A549 (cell line): ENCODE data around the gene PNPLA1.

Experiments
- CHD2 ChIP-seq: fragments of 150-350 bp; IDR thresholded peaks from 2 replicates; pipeline ENCODE4 v1.6.1; 2014; ENCODE audit warnings: low read length; ENCODE audit not compliant: partially characterized antibody
- EP300 ChIP-seq, 2 experiments: fragments of >200 bp; sonication (Bioruptor Twin); formaldehyde crosslinking; IDR thresholded peaks; 2 replicates in 1 of 2; 3 replicates in 1 of 2; pipeline ENCODE4 v1.6.1; 2016 to 2017
- FOSL2 ChIP-seq, 2 experiments: fragments of 450-650 bp in 1 of 2; fragments of >200 bp in 1 of 2; sonication (Bioruptor Twin) in 1 of 2; formaldehyde crosslinking; IDR thresholded peaks; 2 replicates each; pipeline versions ENCODE4 v1.5.0 to v1.6.1; 2016 to 2020; ENCODE audit warnings: mild to moderate bottlenecking in 1 of 2, moderate library complexity in 1 of 2
- KDM1A ChIP-seq: fragments of 200-600 bp; sonication (generic); IDR thresholded peaks from 2 replicates; pipeline ENCODE4 v1.6.1; 2016; ENCODE audit warnings: low read depth, mild to moderate bottlenecking
- PHF8 ChIP-seq: fragments of 200-600 bp; sonication (generic); IDR thresholded peaks from 2 replicates; pipeline ENCODE4 v1.6.1; 2016; ENCODE audit warnings: low read depth, mild to moderate bottlenecking, antibody characterized with exemption, moderate library complexity, borderline replicate concordance
- POLR2A ChIP-seq: IDR thresholded peaks from 2 replicates; pipeline ENCODE4 v1.6.1; 2012; ENCODE audit warnings: mild to moderate bottlenecking, low read length
- SREBF2 ChIP-seq: fragments of 450-650 bp; IDR thresholded peaks from 2 replicates; pipeline ENCODE4 v1.6.1; 2014; ENCODE audit warnings: mild to moderate bottlenecking, moderate library complexity
- TFCP2L1 ChIP-seq: fragments of 250-450 bp; sonication (Bioruptor Pico); IDR thresholded peaks from 2 replicates; pipeline ENCODE4 v1.5.0; 2021; ENCODE audit warnings: mild to moderate bottlenecking
- ZC3H11A ChIP-seq: fragments of 450-650 bp; IDR thresholded peaks from 2 replicates; pipeline ENCODE4 v1.6.1; 2014; ENCODE audit warnings: antibody characterized with exemption, mild to moderate bottlenecking
- ZFP36 ChIP-seq: fragments of 450-650 bp; IDR thresholded peaks from 2 replicates; pipeline ENCODE4 v1.6.1; 2014; ENCODE audit warnings: borderline replicate concordance; ENCODE audit not compliant: partially characterized antibody
- TF ChIP-seq, protein P1 (sequence below): fragments of >200 bp; sonication (Bioruptor Twin); formaldehyde crosslinking; IDR thresholded peaks from 3 replicates; pipeline ENCODE4 v1.5.1; 2016
- TF ChIP-seq, protein P2 (sequence below): fragments of 200-600 bp; sonication (generic); IDR thresholded peaks from 2 replicates; pipeline ENCODE4 v1.6.1; 2016; ENCODE audit warnings: antibody characterized with exemption, mild to moderate bottlenecking, moderate library complexity
- TF ChIP-seq, protein P3 (sequence below): fragments of 450-650 bp; IDR thresholded peaks from 2 replicates; pipeline ENCODE4 v1.6.1; 2014; ENCODE audit warnings: antibody characterized with exemption

DNA sequence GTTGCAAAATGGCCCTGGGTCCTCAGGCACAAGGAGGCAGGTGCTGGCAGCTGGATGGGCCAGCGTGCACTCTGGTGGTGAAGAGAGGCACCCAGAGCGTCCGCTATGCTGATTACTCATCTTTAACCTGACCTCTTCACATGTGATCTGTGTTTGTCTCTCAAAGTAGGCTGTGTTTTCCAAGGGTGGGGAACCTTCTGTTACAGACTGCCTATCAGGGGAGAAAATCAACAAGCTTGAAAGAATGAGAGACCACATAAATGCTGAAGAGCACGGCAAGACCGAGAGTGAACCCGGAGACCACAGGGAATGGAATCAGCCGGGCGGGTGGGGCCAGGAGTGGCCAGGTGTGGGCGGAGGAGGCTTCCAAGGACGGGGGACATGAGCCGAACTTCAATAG lies 50.6 kb downstream of the PNPLA1 start:
- no peak for TF ChIP-seq ZC3H11A
- TF ChIP-seq, protein P1, sequence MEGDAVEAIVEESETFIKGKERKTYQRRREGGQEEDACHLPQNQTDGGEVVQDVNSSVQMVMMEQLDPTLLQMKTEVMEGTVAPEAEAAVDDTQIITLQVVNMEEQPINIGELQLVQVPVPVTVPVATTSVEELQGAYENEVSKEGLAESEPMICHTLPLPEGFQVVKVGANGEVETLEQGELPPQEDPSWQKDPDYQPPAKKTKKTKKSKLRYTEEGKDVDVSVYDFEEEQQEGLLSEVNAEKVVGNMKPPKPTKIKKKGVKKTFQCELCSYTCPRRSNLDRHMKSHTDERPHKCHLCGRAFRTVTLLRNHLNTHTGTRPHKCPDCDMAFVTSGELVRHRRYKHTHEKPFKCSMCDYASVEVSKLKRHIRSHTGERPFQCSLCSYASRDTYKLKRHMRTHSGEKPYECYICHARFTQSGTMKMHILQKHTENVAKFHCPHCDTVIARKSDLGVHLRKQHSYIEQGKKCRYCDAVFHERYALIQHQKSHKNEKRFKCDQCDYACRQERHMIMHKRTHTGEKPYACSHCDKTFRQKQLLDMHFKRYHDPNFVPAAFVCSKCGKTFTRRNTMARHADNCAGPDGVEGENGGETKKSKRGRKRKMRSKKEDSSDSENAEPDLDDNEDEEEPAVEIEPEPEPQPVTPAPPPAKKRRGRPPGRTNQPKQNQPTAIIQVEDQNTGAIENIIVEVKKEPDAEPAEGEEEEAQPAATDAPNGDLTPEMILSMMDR, result no peak
- TF ChIP-seq KDM1A, result no peak
- TF ChIP-seq, protein P2, sequence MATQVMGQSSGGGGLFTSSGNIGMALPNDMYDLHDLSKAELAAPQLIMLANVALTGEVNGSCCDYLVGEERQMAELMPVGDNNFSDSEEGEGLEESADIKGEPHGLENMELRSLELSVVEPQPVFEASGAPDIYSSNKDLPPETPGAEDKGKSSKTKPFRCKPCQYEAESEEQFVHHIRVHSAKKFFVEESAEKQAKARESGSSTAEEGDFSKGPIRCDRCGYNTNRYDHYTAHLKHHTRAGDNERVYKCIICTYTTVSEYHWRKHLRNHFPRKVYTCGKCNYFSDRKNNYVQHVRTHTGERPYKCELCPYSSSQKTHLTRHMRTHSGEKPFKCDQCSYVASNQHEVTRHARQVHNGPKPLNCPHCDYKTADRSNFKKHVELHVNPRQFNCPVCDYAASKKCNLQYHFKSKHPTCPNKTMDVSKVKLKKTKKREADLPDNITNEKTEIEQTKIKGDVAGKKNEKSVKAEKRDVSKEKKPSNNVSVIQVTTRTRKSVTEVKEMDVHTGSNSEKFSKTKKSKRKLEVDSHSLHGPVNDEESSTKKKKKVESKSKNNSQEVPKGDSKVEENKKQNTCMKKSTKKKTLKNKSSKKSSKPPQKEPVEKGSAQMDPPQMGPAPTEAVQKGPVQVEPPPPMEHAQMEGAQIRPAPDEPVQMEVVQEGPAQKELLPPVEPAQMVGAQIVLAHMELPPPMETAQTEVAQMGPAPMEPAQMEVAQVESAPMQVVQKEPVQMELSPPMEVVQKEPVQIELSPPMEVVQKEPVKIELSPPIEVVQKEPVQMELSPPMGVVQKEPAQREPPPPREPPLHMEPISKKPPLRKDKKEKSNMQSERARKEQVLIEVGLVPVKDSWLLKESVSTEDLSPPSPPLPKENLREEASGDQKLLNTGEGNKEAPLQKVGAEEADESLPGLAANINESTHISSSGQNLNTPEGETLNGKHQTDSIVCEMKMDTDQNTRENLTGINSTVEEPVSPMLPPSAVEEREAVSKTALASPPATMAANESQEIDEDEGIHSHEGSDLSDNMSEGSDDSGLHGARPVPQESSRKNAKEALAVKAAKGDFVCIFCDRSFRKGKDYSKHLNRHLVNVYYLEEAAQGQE, result no peak
- no peak for TF ChIP-seq POLR2A
- TF ChIP-seq, protein P3, sequence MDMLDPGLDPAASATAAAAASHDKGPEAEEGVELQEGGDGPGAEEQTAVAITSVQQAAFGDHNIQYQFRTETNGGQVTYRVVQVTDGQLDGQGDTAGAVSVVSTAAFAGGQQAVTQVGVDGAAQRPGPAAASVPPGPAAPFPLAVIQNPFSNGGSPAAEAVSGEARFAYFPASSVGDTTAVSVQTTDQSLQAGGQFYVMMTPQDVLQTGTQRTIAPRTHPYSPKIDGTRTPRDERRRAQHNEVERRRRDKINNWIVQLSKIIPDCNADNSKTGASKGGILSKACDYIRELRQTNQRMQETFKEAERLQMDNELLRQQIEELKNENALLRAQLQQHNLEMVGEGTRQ, result no peak
- TF ChIP-seq EP300 (IDR thresholded peaks at IDR 0.05), result no peak
- no peak for TF ChIP-seq FOSL2 (IDR thresholded peaks at IDR 0.05)
- no peak for TF ChIP-seq FOSL2 (CRISPR knock-in tag; IDR thresholded peaks at IDR 0.05)
- no peak for TF ChIP-seq CHD2
- TF ChIP-seq SREBF2, result no peak
- no peak for TF ChIP-seq TFCP2L1 (CRISPR knock-in tag)
- TF ChIP-seq ZFP36, result no peak
- TF ChIP-seq PHF8, result no peak
